AG09319 (cell line): ENCODE measurements around the gene TMEM108.

Experiments used
- DNase-seq: peaks from one replicate; pipeline ENCODE4 v3.0.0-alpha.2; 2010; ENCODE audit warnings: low read depth; ENCODE audit errors: extremely low read depth
- TF ChIP-seq, protein P1 (sequence below): IDR thresholded peaks from 2 replicates; pipeline ENCODE4 v1.5.1; 2011; ENCODE audit warnings: low read depth, mild to moderate bottlenecking, inconsistent platforms, low read length, moderate library complexity

TMEM108 gene

GRCh38 chr3:133018921-133019320, 19.3 kb upstream of the TMEM108 start:
- TF ChIP-seq, protein P1, sequence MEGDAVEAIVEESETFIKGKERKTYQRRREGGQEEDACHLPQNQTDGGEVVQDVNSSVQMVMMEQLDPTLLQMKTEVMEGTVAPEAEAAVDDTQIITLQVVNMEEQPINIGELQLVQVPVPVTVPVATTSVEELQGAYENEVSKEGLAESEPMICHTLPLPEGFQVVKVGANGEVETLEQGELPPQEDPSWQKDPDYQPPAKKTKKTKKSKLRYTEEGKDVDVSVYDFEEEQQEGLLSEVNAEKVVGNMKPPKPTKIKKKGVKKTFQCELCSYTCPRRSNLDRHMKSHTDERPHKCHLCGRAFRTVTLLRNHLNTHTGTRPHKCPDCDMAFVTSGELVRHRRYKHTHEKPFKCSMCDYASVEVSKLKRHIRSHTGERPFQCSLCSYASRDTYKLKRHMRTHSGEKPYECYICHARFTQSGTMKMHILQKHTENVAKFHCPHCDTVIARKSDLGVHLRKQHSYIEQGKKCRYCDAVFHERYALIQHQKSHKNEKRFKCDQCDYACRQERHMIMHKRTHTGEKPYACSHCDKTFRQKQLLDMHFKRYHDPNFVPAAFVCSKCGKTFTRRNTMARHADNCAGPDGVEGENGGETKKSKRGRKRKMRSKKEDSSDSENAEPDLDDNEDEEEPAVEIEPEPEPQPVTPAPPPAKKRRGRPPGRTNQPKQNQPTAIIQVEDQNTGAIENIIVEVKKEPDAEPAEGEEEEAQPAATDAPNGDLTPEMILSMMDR, result no peak
- DNase-seq, result no peak

DNA sequence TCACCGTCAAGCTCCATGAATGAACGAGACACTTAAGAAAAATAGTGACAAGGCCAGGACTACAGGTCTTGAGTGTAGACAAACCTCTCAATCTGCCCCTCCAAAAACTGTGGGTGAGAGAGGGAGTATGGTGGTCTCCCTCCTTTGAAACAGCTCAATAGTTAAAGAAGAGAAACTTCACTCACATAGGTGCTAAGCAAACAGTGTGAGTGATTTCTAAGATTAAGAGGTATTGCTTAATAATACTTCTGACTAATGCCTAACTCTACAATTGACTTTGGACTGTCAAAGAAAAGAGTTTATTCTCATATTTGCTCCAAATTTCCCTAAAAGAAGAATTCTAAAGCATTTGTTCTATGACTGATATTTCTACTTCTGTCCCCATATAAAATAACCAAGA, 17.0 kb upstream of the TMEM108 start:
- DNase-seq, result no peak
- TF ChIP-seq, protein P1, result no peak

GRCh38 chr3:133023362-133023761, 14.8 kb upstream of the TMEM108 start:
- no peak for DNase-seq
- TF ChIP-seq, protein P1, result no peak

DNA sequence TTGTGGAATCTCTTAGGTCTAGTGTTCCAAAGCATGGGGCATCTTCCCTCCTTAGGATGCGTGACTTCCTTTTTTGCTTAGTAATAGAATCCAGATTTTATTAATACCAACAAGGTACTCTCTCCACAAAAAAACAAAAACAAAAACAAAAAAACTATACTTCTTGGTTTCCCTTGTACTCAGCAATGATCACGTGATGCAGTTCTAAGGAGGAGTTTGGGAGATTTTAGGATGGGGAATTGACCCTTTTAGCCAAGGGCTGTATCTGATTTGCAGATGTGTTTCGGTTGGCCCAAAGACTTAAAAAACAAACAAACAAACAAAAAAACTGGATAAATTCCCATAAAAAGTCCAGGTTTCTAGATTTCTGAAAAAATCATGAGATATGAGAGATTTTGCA, 12.6 kb upstream of the TMEM108 start:
- DNase-seq, result no peak
- TF ChIP-seq, protein P1, result no peak

GRCh38 chr3:133032301-133032700, 5.9 kb upstream of the TMEM108 start:
- no peak for DNase-seq

GRCh38 chr3:133037436-133037835, 755 bp upstream of the TMEM108 start:
- TF ChIP-seq, protein P1, result no peak
- DNase-seq, result no peak

More at GRCh38 chr3:133032301-133032700, 5.9 kb upstream of the TMEM108 start:
- TF ChIP-seq, protein P1, result no peak

- TF ChIP-seq, protein P1, result no peak
- DNase-seq, result no peak
These were observed 662 bp downstream of the TMEM108 start for GRCh38 chr3:133038731-133039375.
